Endothelial cell of umbilical vein (primary cell): Measurements from ENCODE around the gene MRPS23. TPM values are rescaled to one million over a fixed set of nuclear protein-coding genes. Genes with fewer than 3 reads are reported as not detected.

Source experiments
- BruUV-seq: library from RNA; stranded (reverse); fragments of 400-500 nt; replicated peaks from 2 replicates; lab custom pipeline; 2021; lab: Mats Ljungman, UMichigan
- CTCF ChIA-PET: fragments of 300-600, 350-600 bp; sonication (Branson Sonifier 250); formaldehyde crosslinking; loops from one replicate; lab custom pipeline; 2021; ENCODE audit warnings: antibody characterized with exemption, inconsistent platforms; lab: Charles Lee
- POLR2A ChIA-PET: fragments of 300-600, 350-600 bp; sonication (Branson Sonifier 250); formaldehyde crosslinking; loops from one replicate; lab custom pipeline; 2021; ENCODE audit warnings: antibody characterized with exemption, inconsistent platforms; lab: Charles Lee
- DNase-seq: peaks from one replicate; pipeline ENCODE4 v3.0.0-alpha.2; 2011; ENCODE audit warnings: low read depth, low spot score
- FAIRE-seq: peaks from 2 replicates; lab custom pipeline; 2011; peaks lifted over from hg19 to GRCh38; lab: Jason Lieb, UNC
- H2AFZ ChIP-seq: 2 replicates; pipeline ENCODE4 v1.6.0; 2012; ENCODE audit warnings: low read depth, low read length, control low read depth, inconsistent platforms
- H3K27ac ChIP-seq: 2 replicates; pipeline ENCODE4 v1.5.1; 2011; ENCODE audit warnings: low read depth, mild to moderate bottlenecking, control low read depth, low read length, moderate library complexity; ENCODE audit not compliant: insufficient read depth
- H3K27me3 ChIP-seq, 2 experiments: 2 replicates each; pipeline versions ENCODE4 v1.6.0 to v1.6.1; 2011; ENCODE audit warnings: low read length in 2 of 2, mixed read lengths in 1 of 2; ENCODE audit not compliant: control insufficient read depth in 2 of 2, insufficient read depth in 2 of 2
- H3K36me3 ChIP-seq, 2 experiments: 2 replicates in 1 of 2; 3 replicates in 1 of 2; pipeline ENCODE4 v1.5.1; 2011; ENCODE audit warnings: low read length in 2 of 2, mild to moderate bottlenecking in 1 of 2, moderate library complexity in 1 of 2; ENCODE audit not compliant: control insufficient read depth in 2 of 2, insufficient read depth in 2 of 2; ENCODE audit errors: extremely low read depth in 1 of 2
- H3K4me1 ChIP-seq: 3 replicates; pipeline ENCODE4 v1.5.1; 2011; ENCODE audit warnings: mild to moderate bottlenecking, low read length; ENCODE audit not compliant: control insufficient read depth, insufficient read depth; ENCODE audit errors: extremely low read depth
- H3K4me2 ChIP-seq: 2 replicates; pipeline ENCODE4 v1.6.1; 2011; ENCODE audit warnings: low read length, control low read depth, mixed read lengths; ENCODE audit not compliant: insufficient read depth
- H3K4me3 ChIP-seq, 3 experiments: fragments of 200-600 bp in 1 of 3; sonication (generic), shearing (Covaris generic) in 1 of 3; replicated peaks in 1 of 3; 2 replicates each; pipeline ENCODE4 v1.5.1; 2011 to 2016; ENCODE audit warnings: control low read depth in 3 of 3, low read length in 3 of 3, mild to moderate bottlenecking in 2 of 3, inconsistent platforms in 1 of 3, low read depth in 1 of 3, moderate library complexity in 1 of 3; ENCODE audit not compliant: insufficient read depth in 1 of 3
- H3K79me2 ChIP-seq: 2 replicates; pipeline ENCODE4 v1.6.0; 2012; ENCODE audit warnings: low read length, inconsistent platforms; ENCODE audit not compliant: control insufficient read depth, insufficient read depth
- H3K9ac ChIP-seq: replicated peaks from 2 replicates; pipeline ENCODE3; 2011; ENCODE audit warnings: low read length, control low read depth; ENCODE audit not compliant: insufficient read depth; ENCODE audit errors: extremely low read depth
- H3K9me1 ChIP-seq: replicated peaks from 3 replicates; pipeline ENCODE4 v1.6.0; 2011; ENCODE audit warnings: mild to moderate bottlenecking, low read length; ENCODE audit not compliant: control insufficient read depth, insufficient read depth; ENCODE audit errors: extremely low read depth
- H3K9me3 ChIP-seq: replicated peaks from 2 replicates; pipeline ENCODE4 v1.5.1; 2012; ENCODE audit warnings: low read length, inconsistent platforms; ENCODE audit not compliant: control insufficient read depth, insufficient read depth
- H4K20me1 ChIP-seq: replicated peaks from 2 replicates; pipeline ENCODE3; 2011; ENCODE audit warnings: mild to moderate bottlenecking, low read length; ENCODE audit not compliant: control insufficient read depth, insufficient read depth; ENCODE audit errors: extremely low read depth
- EZH2 ChIP-seq: IDR thresholded peaks from 2 replicates; pipeline ENCODE4 v1.6.1; 2012; ENCODE audit warnings: borderline replicate concordance, low read depth, mild to moderate bottlenecking, moderate library complexity, low read length, inconsistent platforms; ENCODE audit not compliant: severe bottlenecking
- FOS ChIP-seq: IDR thresholded peaks from 2 replicates; pipeline ENCODE4 v1.6.1; 2011; ENCODE audit warnings: mild to moderate bottlenecking, low read length, moderate library complexity, borderline replicate concordance; ENCODE audit not compliant: insufficient read depth
- GATA2 ChIP-seq: IDR thresholded peaks from 2 replicates; pipeline ENCODE4 v1.7.0; 2011; ENCODE audit warnings: low read depth, mild to moderate bottlenecking, moderate library complexity, mixed read lengths, low read length; ENCODE audit not compliant: insufficient read length, insufficient read depth
- JUN ChIP-seq: IDR thresholded peaks from 2 replicates; pipeline ENCODE4 v1.6.1; 2011; ENCODE audit warnings: borderline replicate concordance, low read depth; ENCODE audit not compliant: insufficient read length, insufficient read depth
- MYC ChIP-seq: IDR thresholded peaks from one replicate; pipeline ENCODE4 v1.6.1; 2011; ENCODE audit warnings: mild to moderate bottlenecking, low read depth, low read length
- POLR2A ChIP-seq: IDR thresholded peaks from 2 replicates; pipeline ENCODE4 v1.6.1; 2012; ENCODE audit warnings: low read depth, mild to moderate bottlenecking, control low read depth, low read length
- POLR2AphosphoS5 ChIP-seq: IDR thresholded peaks from 2 replicates; pipeline ENCODE4 v1.6.1; 2012; ENCODE audit warnings: low read depth, mild to moderate bottlenecking, control low read depth, low read length, moderate library complexity; ENCODE audit not compliant: insufficient read depth
- dilution Hi-C: fragments of 300-500 bp; cut with MboI; formaldehyde crosslinking; loops from one replicate; pipeline ENCODE4 v1.15.0; 2019; ENCODE audit warnings: low sequenced_read_pairs; ENCODE audit not compliant: extremely low pct_ligation_motif_present
- intact Hi-C: fragments of 100-400 bp; cut with micrococcal nuclease; formaldehyde crosslinking; loops from one replicate; pipeline ENCODE4 v1.10.0; 2022
- polyA plus RNA-seq, 4 experiments: library from polyadenylated mRNA; depleted of rRNA in 3 of 4; stranded (reverse) in 3 of 4; unstranded in 1 of 4; fragments of >200 nt; gene quantifications; 2 replicates each; pipeline versions ENCODE4 v1.2.1 to v1.2.3, GENCODE V29; 2011 to 2012; ENCODE audit warnings: missing spikeins in 1 of 4
- total RNA-seq: library from RNA; stranded (reverse); gene quantifications from 2 replicates; pipeline ENCODE4 v1.2.3, GENCODE V29; 2021
- TF ChIP-seq, protein P1 (sequence below), 2 donors: IDR thresholded peaks; 1 replicate in 1 of 2; 2 replicates in 1 of 2; pipeline ENCODE4 v1.5.1; 2011; ENCODE audit warnings: low read length in 2 of 2, mild to moderate bottlenecking in 2 of 2, moderate library complexity in 2 of 2, control low read depth in 1 of 2, inconsistent platforms in 1 of 2, low read depth in 1 of 2; ENCODE audit not compliant: insufficient read depth in 1 of 2; ENCODE audit errors: extremely low read depth in 1 of 2
- TF ChIP-seq, protein P2 (sequence below): IDR thresholded peaks from 2 replicates; pipeline ENCODE4 v1.6.1; 2011; ENCODE audit not compliant: insufficient read depth, insufficient read length

Gene MRPS23
- total and polyA plus RNA-seq, 2 donors (not counting 3 experiments of a cell fraction or from before 2014, with no cell fraction given), result 39.9 to 46.2 TPM

DNA sequence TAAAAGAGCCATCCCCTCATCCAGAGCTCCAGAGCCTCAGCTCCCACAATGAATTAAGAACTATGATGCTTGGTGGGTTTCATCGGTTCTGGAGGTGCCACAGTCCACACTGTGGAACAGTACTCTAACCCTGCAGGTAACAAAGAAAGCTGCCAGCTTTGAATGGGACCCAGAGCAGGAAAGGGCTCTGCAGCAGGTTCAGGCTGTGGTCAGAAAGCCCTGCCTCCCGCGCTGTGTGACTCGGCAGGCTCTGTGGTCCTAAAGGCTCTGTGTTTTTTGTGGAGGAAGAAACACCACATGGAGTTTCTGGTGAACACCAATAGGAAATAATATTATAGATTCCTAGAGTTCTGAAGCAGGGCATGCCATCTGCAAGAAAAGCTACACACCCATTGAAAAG is 32.5 kb downstream of the MRPS23 start:
- ChIA-PET POLR2A (no interaction called here), CTCF (interaction anchor here (1.2 to 4.2 kb wide), 3 partner anchors 10 to 16 kb away, joined by 3 to 32 read pairs (median 4); no protein-coding TSS in a partner anchor)
- Histone ChIP-seq H3K9ac (no peak overlapping the region), H4K20me1 (no peaks in the 10 kb centered on the region), H3K36me3 (no peaks in the 10 kb centered on the region), H3K27ac (no peak overlapping the region), H3K4me3 (no peak overlapping the region), H3K4me2 (no peak overlapping the region), H2AFZ (no peak overlapping the region), H3K79me2 (no peaks in the 10 kb centered on the region), H3K4me1 (no peaks in the 10 kb centered on the region), H3K9me3 (no peaks in the 10 kb centered on the region), H3K9me1 (no peaks in the 10 kb centered on the region), H3K27me3 (peaks cover 5 to 9% of the 10 kb centered on the region in 2 experiments)
- FAIRE-seq (no peak), DNase-seq (no peak)
- TF ChIP-seq GATA2 (no peak), MYC (no peak), POLR2AphosphoS5 (no peak), EZH2 (no peak), POLR2A (no peak), FOS (no peak), JUN (no peak)
- TF ChIP-seq, protein P1, sequence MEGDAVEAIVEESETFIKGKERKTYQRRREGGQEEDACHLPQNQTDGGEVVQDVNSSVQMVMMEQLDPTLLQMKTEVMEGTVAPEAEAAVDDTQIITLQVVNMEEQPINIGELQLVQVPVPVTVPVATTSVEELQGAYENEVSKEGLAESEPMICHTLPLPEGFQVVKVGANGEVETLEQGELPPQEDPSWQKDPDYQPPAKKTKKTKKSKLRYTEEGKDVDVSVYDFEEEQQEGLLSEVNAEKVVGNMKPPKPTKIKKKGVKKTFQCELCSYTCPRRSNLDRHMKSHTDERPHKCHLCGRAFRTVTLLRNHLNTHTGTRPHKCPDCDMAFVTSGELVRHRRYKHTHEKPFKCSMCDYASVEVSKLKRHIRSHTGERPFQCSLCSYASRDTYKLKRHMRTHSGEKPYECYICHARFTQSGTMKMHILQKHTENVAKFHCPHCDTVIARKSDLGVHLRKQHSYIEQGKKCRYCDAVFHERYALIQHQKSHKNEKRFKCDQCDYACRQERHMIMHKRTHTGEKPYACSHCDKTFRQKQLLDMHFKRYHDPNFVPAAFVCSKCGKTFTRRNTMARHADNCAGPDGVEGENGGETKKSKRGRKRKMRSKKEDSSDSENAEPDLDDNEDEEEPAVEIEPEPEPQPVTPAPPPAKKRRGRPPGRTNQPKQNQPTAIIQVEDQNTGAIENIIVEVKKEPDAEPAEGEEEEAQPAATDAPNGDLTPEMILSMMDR (IDR thresholded peaks at IDR 0.05; ENCODE audit: extremely low read depth in 1 of 2, insufficient read depth in 1 of 2, low read depth in 1 of 2, low read length in 2 of 2), result no peak
- TF ChIP-seq, protein P2, sequence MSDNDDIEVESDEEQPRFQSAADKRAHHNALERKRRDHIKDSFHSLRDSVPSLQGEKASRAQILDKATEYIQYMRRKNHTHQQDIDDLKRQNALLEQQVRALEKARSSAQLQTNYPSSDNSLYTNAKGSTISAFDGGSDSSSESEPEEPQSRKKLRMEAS, result no peak
- BruUV-seq, result no TSS peak
- intact Hi-C loops (no loop called here), dilution Hi-C loops (no loop called here)
